Loucy (cell line): ENCODE results near the gene DHX34.
"Not testable (repeated sequence)": the region's sequence is repeated elsewhere in the genome, so short reads cannot be mapped to it uniquely, and the experiment has no call there.

ENCODE experiments used
- H2AFZ ChIP-seq: fragments of 200-600 bp; sonication (generic); 2 replicates; pipeline ENCODE4 v1.6.0; 2016; ENCODE audit warnings: antibody characterized with exemption, mild to moderate bottlenecking, low read length, moderate library complexity
- H3F3A ChIP-seq: fragments of 200-600 bp; 2 replicates; pipeline ENCODE4 v1.6.0; 2016; ENCODE audit warnings: antibody characterized with exemption, low read depth, mild to moderate bottlenecking
- H3K27me3 ChIP-seq: fragments of 200-600 bp; sonication (generic); 2 replicates; pipeline ENCODE4 v1.6.1; 2014; ENCODE audit warnings: low read length, mild to moderate bottlenecking; ENCODE audit not compliant: insufficient read depth, poor library complexity, severe bottlenecking
- H3K36me3 ChIP-seq: fragments of 200-600 bp; sonication (generic); 2 replicates; pipeline ENCODE4 v1.6.1; 2016; ENCODE audit warnings: low read length; ENCODE audit not compliant: insufficient read depth
- H3K4me1 ChIP-seq: fragments of 200-600 bp; sonication (generic); 2 replicates; pipeline ENCODE4 v1.5.1; 2014; ENCODE audit warnings: low read length, mild to moderate bottlenecking; ENCODE audit not compliant: insufficient read depth, poor library complexity, severe bottlenecking
- H3K4me2 ChIP-seq: fragments of 200-600 bp; sonication (generic); 2 replicates; pipeline ENCODE4 v1.6.0; 2014; ENCODE audit warnings: antibody characterized with exemption, low read length, low read depth, mild to moderate bottlenecking; ENCODE audit not compliant: poor library complexity, severe bottlenecking
- H3K4me3 ChIP-seq: fragments of 200-600 bp; sonication (generic); 2 replicates; pipeline ENCODE4 v1.5.1; 2014; ENCODE audit warnings: low read length, mild to moderate bottlenecking, mixed read lengths; ENCODE audit not compliant: poor library complexity, severe bottlenecking
- H3K79me2 ChIP-seq: fragments of 200-600 bp; sonication (generic); 2 replicates; pipeline ENCODE4 v1.6.1; 2014; ENCODE audit warnings: low read length; ENCODE audit not compliant: insufficient read depth
- H3K9ac ChIP-seq: fragments of 200-600 bp; sonication (generic); 2 replicates; pipeline ENCODE4 v1.6.0; 2014; ENCODE audit warnings: mild to moderate bottlenecking, low read depth, low read length, moderate library complexity; ENCODE audit not compliant: poor library complexity, severe bottlenecking
- H3K9me2 ChIP-seq: fragments of 200-600 bp; sonication (generic); replicated peaks from 2 replicates; pipeline ENCODE4 v1.6.1; 2016; ENCODE audit warnings: low read depth, low read length, mixed read lengths
- H3K9me3 ChIP-seq: fragments of 200-600 bp; sonication (generic); 2 replicates; pipeline ENCODE4 v1.6.1; 2014; ENCODE audit warnings: mild to moderate bottlenecking, antibody characterized with exemption, low read length, low read depth; ENCODE audit not compliant: insufficient read depth
- H4K20me1 ChIP-seq: fragments of 200-600 bp; sonication (generic); 2 replicates; pipeline ENCODE4 v1.6.0; 2014; ENCODE audit warnings: antibody characterized with exemption, low read length, mild to moderate bottlenecking; ENCODE audit not compliant: insufficient read depth, poor library complexity, severe bottlenecking
- EZH2phosphoT487 ChIP-seq: fragments of 200-600 bp; IDR thresholded peaks from 2 replicates; pipeline ENCODE4 v1.6.1; 2018; ENCODE audit warnings: antibody characterized with exemption, mild to moderate bottlenecking, moderate library complexity, borderline replicate concordance
- TF ChIP-seq, protein P1 (sequence below): fragments of 200-600 bp; sonication (generic); conservative IDR thresholded peaks from 2 replicates; pipeline ENCODE4 v1.5.1; 2014; ENCODE audit warnings: mild to moderate bottlenecking, antibody characterized with exemption, low read length

The DHX34 gene

DNA sequence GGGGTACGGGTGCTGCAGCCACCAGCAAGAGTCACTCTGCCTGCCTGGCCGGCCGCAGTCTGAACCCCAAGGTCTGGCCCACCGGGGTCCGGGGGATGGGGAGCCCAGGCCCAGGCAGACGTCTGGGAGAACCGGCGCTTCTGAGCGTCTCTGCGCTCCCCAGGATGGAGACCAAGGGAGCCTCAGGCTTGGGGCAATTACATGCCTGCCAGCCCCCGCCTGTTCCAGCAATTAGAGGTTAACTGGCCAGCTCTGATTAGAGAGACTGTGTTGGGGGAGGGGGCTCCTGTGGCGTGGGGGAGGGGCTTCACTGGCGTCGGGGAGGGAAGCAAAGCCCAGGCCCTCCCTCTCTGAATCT is 58.3 kb downstream of the DHX34 start:
- Histone ChIP-seq H3F3A (no peaks in the 10 kb centered on the region), H3K9me2 (no peaks in the 10 kb centered on the region), H3K9ac (no peak overlapping the region), H3K27me3 (no peaks in the 10 kb centered on the region), H3K4me3 (no peak overlapping the region), H3K79me2 (no peaks in the 10 kb centered on the region), H3K4me2 (no peak overlapping the region), H3K9me3 (no peaks in the 10 kb centered on the region), H4K20me1 (no peaks in the 10 kb centered on the region), H3K36me3 (no peaks in the 10 kb centered on the region), H3K4me1 (no peaks in the 10 kb centered on the region), H2AFZ (no peak overlapping the region)
- TF ChIP-seq, protein P1, sequence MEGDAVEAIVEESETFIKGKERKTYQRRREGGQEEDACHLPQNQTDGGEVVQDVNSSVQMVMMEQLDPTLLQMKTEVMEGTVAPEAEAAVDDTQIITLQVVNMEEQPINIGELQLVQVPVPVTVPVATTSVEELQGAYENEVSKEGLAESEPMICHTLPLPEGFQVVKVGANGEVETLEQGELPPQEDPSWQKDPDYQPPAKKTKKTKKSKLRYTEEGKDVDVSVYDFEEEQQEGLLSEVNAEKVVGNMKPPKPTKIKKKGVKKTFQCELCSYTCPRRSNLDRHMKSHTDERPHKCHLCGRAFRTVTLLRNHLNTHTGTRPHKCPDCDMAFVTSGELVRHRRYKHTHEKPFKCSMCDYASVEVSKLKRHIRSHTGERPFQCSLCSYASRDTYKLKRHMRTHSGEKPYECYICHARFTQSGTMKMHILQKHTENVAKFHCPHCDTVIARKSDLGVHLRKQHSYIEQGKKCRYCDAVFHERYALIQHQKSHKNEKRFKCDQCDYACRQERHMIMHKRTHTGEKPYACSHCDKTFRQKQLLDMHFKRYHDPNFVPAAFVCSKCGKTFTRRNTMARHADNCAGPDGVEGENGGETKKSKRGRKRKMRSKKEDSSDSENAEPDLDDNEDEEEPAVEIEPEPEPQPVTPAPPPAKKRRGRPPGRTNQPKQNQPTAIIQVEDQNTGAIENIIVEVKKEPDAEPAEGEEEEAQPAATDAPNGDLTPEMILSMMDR, result no peak
- TF ChIP-seq EZH2phosphoT487, result no peak

DNA sequence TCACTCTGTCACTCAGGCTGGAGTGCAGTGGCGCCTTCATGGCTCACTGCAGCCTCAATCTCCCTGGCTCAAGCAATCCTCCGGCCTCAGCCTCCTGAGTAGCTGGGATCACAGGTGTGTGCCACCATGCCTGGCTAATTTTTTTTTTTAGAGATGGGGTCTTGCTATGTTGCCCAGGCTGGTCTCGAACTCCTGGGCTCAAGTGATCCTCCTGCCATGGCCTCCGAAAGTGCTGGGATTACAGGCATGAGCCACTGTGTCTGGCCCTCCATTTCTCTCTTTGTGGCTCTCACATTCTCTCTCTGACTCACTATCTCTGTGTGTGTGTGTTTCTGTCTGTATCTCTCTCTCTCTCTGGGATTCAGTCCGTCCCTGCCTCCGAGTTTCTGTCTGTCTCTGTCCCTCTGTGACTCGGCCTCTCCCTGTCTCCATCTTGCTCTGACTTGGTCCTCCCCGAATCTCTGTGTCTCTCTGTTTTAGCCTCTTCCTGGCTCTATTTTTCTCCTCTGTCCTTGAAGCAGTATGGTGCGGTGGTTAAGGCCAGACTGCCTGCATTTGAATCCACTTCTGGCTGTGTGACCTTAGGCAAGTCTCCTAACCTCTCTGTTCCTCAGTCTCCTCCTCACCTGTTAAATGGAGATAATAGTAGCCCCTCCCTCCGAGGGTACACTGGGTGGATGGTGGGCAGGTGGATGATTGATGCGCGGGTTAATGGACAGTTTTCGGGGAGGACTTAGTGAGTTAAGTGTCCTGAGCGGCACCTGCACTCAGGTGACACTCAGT is 59.2 kb downstream of the DHX34 start:
- no peak overlapping the region for H2AFZ ChIP-seq
- no peaks in the 10 kb centered on the region for H3K79me2 ChIP-seq

DNA sequence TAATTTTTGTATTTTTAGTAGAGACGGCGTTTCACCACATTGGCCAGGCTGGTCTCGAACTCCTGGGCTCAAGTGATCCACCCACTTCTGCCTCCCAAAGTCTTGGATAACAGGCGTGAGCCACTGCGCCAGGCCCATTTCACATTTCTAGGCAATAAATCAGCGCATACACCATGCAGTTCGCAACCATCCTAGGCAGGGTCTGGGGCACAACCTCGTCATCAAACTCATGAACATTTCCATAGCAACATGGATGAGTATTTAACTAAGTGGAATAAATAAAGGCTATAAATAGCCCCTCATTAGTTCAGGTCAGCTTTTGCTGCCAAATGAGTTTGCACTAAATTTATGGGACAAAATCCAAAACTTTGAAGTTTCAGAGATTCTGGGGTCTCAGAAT is 62.0 kb downstream of the DHX34 start:
- Histone ChIP-seq H3K79me2 (no peaks in the 10 kb centered on the region), H3K36me3 (no peaks in the 10 kb centered on the region), H3K9me2 (no peaks in the 10 kb centered on the region), H4K20me1 (no peaks in the 10 kb centered on the region), H3K9ac (no peak overlapping the region), H3K4me1 (no peaks in the 10 kb centered on the region), H3F3A (no peaks in the 10 kb centered on the region), H3K4me2 (no peak overlapping the region), H3K27me3 (no peaks in the 10 kb centered on the region), H3K9me3 (no peaks in the 10 kb centered on the region), H3K4me3 (no peak overlapping the region), H2AFZ (no peak overlapping the region)
- TF ChIP-seq EZH2phosphoT487, result no peak
- TF ChIP-seq, protein P1, result no peak

More for the DNA sequence above, 59.2 kb downstream of the DHX34 start:
- H3K9me2 ChIP-seq, result no peaks in the 10 kb centered on the region
- H3K36me3 ChIP-seq, result no peaks in the 10 kb centered on the region
- no peaks in the 10 kb centered on the region for H3K9me3 ChIP-seq
- H3K27me3 ChIP-seq, result no peaks in the 10 kb centered on the region
- no peaks in the 10 kb centered on the region for H4K20me1 ChIP-seq
- no peak overlapping the region for H3K4me3 ChIP-seq
- H3K9ac ChIP-seq, result no peak overlapping the region
- H3K4me1 ChIP-seq, result no peaks in the 10 kb centered on the region
- H3K4me2 ChIP-seq, result no peak overlapping the region
- TF ChIP-seq, protein P1, result no peak
- TF ChIP-seq EZH2phosphoT487, result no peak
- H3F3A ChIP-seq, result no peaks in the 10 kb centered on the region

DNA sequence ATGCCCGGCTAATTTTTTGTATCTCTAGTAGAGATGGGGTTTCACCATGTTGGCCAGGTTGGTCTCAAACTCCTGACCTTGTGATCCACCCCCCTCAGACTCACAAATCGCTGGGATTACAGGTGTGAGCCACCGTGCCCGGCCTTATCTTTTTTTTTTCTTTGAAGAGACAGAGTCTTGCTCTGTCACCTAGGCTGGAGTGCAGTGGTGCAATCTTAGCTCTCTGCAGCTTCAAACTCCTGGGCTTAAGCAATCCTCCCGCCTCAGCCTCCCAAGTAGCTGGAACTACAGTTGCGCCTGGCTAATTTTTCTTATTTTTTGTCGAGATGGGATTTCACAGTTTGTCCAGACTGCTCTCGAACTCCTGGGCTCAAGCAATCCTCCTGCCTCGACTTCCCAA is 62.6 kb downstream of the DHX34 start:
- not testable (repeated sequence) for H3K79me2 ChIP-seq, H3K9me3 ChIP-seq, H3K4me1 ChIP-seq, H3K9me2 ChIP-seq, H3K4me3 ChIP-seq, H3F3A ChIP-seq, H3K9ac ChIP-seq, H2AFZ ChIP-seq, H3K36me3 ChIP-seq, H4K20me1 ChIP-seq, H3K27me3 ChIP-seq, H3K4me2 ChIP-seq
